GM18909 (cell line): ENCODE results near the gene CFAP100.

Experiments
- ATAC-seq: cut with Tn5 transposase; IDR thresholded peaks from one replicate; pipeline ENCODE4 v1.9.1; 2021; ENCODE audit warnings: mild to moderate bottlenecking; ENCODE audit not compliant: unreplicated experiment, poor library complexity

Gene CFAP100

GRCh38 chr3:126356373-126357264, 38.1 kb upstream of the CFAP100 start:
- ATAC-seq = no peak

DNA sequence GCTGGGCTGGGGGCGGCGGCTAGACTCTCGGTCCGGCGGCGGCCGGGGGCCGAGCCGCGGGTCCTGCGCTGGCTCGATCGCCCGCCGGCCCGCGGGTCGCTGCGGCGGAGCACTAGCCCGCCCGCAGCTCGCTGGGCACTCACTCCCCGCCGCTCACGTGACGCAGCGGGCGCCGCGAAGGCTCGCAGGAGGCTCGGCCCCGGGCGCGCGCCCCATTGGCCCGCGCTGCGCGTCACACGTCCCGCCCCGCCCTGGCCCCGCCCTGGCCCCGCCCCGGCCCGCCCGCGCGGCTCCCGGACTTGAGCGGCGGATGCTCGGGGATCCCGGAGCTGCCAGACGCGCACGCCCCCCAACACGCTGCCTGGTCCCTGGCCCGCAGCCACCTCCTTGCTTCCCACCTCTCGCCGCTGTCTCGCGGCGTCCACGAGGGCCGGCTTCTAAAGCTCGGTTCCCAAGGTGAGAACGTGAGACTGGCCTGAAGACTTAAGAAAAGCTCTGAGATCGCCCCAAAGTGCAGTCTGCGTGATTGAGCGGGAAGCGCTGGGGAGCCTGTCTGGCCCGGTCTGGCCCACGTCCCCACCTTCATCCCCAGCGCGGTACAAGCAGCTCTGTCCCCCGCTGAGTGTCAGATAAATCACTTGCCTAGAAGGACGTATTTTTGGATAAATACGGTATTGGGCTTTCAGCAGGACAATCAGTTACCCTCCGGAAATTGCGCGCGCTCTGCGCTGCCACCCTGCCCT, 37.2 kb upstream of the CFAP100 start, which contains the start of gene KLF15:
Gene KLF15, minus strand, starts transcription at position 114 of the 743 bp plus-strand sequence. CDS start 4,486 bp downstream, outside the sequence.
- ATAC-seq = peak; percentile 92

DNA sequence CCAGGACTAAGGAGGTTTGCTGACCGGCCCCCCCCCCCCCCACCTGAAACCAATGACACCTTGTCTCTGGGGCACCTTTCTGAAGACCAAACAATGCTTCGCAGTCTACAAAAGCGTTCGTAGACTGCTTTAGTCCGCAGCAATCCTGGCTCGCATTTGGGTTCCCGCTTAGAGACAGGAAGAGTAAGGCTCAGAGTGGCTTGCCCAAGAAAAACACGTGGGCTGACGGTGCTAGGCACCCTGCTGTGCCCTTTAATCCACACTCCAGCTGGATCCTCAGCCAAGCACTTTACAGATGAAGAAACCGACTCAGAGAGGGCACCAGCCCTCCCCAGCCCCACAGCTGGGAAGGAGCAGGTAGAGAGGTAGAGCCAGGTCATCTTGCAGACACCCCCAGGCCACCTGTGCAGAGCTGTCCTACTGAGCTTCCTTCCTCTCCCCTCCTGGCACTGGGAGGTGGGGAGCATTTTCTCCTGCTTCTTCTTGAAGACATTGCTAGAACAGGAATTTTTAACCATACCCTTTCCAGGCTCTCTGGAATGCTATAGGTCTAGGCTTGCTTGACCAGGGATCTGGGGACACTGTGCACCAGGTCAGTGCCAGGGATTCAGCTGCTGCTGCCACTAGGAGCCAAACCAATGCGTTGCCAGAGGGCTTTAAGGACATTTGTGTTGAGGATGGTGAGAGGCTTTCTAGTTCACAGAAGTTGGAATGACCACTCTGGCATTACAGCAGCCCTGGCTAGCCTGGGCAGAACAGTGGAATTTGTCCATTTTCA, 36.5 kb upstream of the CFAP100 start:
- ATAC-seq = no peak

- ATAC-seq = no peak
Observed at GRCh38 chr3:126358816-126359181, 35.9 kb upstream of the CFAP100 start.

GRCh38 chr3:126360046-126360713, 34.5 kb upstream of the CFAP100 start:
- ATAC-seq = no peak

GRCh38 chr3:126360714-126361060, 34.0 kb upstream of the CFAP100 start:
- no peak for ATAC-seq

- no peak for ATAC-seq
Observed at GRCh38 chr3:126361211-126361610, 33.5 kb upstream of the CFAP100 start.

DNA sequence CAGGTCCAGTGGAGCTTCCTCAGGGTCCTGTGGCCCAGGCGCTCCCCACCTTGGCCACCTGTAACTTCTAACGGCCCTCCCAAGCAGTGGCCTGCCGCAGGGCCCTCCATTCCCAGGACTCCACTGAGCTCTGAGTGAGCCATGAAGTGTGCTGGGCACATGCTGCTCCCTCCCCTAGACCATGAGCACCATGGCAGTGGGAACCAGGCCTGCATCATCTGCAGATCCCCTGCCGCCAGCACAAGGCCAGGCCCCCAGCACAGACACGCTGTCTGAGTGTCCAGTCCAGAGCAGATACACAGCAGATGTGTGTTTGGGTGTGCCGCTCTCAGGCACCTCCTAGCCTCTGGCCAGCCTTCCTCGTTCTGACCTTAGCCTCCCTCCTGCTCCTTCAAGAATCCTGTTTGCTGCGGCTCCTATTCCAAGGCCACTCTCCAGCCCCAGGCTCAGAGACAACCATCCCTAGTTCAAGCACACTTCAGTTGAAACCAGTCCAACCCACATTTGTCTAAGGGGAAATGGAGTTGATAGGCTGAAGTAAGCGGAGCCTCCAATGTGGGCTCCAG, 30.5 kb upstream of the CFAP100 start:
- ATAC-seq = no peak

GRCh38 chr3:126364731-126365301, 29.9 kb upstream of the CFAP100 start:
- no peak for ATAC-seq

- ATAC-seq = no peak
Observed at GRCh38 chr3:126365351-126366277, 29.1 kb upstream of the CFAP100 start.

DNA sequence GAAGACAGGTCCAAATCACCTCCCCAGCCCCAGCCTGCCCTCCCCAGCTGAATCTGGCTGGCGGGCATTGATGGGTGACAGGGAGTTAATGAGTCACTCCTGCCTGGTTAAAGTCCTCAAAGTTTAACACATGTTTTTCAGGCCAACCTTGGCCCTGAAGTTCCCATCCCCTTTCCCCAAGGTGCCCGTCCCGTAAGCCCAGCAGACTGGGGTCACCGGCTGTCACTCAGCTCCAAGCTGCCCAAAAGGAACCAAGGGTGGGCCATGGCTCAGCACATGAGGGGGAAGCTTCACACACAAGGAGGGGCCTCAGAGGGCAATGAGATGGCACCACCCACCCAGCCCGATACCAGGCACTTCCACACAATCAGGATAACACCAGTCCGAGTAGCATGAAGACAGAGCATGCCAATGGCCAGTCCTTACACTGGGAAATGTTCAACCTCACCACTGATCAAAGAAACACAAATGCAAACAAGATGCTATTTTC, 27.3 kb upstream of the CFAP100 start:
- no peak for ATAC-seq

- no peak for ATAC-seq
Observed at GRCh38 chr3:126369490-126369889, 25.2 kb upstream of the CFAP100 start.

GRCh38 chr3:126370055-126370454, 24.7 kb upstream of the CFAP100 start:
- no peak for ATAC-seq

- no peak for ATAC-seq
Observed at GRCh38 chr3:126370606-126371005, 24.1 kb upstream of the CFAP100 start.

GRCh38 chr3:126371096-126371705, 23.5 kb upstream of the CFAP100 start:
- ATAC-seq = no peak

DNA sequence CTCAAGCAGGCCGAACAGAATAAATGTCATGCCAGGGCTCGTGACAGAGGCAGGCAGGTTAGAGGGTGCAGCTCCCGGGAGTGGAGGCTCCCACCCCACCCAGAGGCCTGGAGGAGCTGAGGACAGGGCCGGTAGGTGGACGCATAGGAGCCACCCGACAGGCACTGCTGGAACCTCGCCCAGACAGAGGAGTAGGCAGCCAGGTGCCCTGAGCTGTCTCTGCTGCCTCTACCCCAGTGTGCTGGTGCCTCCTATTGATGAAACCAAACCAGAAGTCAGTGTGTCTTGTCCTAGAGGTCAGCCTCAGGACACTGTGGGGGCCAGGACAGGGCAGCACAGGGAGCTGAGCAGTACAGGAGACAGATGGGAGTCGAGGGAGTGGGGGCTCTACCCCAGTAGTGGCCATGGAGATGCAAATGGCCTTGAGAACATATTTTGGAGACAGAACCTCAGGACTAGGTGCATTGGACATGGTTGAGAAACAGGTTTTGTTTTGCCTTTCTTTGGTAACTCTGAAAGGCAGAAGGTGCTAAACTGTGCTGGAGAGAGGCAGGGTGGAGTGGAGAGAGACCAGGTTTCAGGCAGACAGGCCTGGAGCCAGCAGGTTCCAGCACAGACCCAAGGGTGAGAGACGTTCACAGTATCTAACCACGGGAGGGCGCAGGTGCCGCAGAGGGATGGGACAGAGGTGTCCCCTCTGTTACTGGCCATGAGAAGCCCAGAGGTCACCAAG, 22.1 kb upstream of the CFAP100 start:
- no peak for ATAC-seq

DNA sequence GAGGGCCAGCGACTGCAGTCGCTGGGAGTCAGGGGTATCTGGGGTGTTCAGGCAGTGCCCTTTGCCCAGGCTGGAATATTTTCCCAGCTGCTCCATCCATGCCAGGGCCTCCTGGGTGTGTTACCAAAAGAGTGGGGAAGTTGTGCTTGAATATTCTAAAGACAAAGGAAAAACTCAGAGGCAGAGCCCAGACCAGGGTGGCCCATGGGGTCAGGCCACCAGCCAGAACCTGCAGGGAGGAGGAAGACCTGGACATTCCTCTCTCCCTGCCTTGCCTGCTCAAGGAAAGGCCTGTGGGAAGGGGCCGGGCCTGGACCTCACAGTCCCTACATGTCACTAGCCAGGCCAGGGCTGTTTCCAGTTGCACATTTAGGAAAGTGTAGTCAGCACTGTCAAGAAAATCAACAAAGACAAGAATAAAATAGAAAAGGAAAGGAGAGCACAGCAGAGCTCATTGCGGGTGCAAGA, 21.5 kb upstream of the CFAP100 start:
- no peak for ATAC-seq
